WTC11 (cell line): ENCODE data around the gene MYBPC1. TPM values are rescaled to one million over a fixed set of nuclear protein-coding genes. Genes with fewer than 3 reads are reported as not detected.

Source experiments
- ATAC-seq: fragments of 200-7000 bp; cut with Tn5 transposase; 2 replicates; pipeline ENCODE4 v1.10.0; 2021; ENCODE audit warnings: mild to moderate bottlenecking, moderate library complexity
- CTCF ChIA-PET: fragments of 300-600 bp; sonication (Branson Sonifier 250); formaldehyde crosslinking; loops from one replicate; lab custom pipeline; 2021; ENCODE audit warnings: antibody characterized with exemption; lab: Charles Lee
- POLR2A ChIA-PET: fragments of 350-600 bp; sonication (Branson Sonifier 250); formaldehyde crosslinking; loops from one replicate; lab custom pipeline; 2021; ENCODE audit warnings: antibody characterized with exemption; lab: Charles Lee
- DNase-seq: peaks from one replicate; pipeline ENCODE4 v3.0.0; 2021; ENCODE audit warnings: low spot score
- H3K27ac Mint-ChIP-seq: 2 replicates; pipeline ENCODE4 v1.8.0; 2021; ENCODE audit warnings: mixed read lengths
- H3K27me3 Mint-ChIP-seq: 2 replicates; pipeline ENCODE4 v1.8.0; 2021; ENCODE audit warnings: low read depth, mild to moderate bottlenecking, moderate library complexity, mixed read lengths
- H3K36me3 Mint-ChIP-seq: 2 replicates; pipeline ENCODE4 v1.8.0; 2021; ENCODE audit warnings: mixed read lengths
- H3K4me1 Mint-ChIP-seq: 2 replicates; pipeline ENCODE4 v1.8.0; 2022; ENCODE audit warnings: mixed read lengths
- H3K4me3 Mint-ChIP-seq: 2 replicates; pipeline ENCODE4 v1.8.0; 2021; ENCODE audit warnings: mild to moderate bottlenecking, moderate library complexity, mixed read lengths
- H3K9me3 Mint-ChIP-seq: 2 replicates; pipeline ENCODE4 v1.8.0; 2021; ENCODE audit warnings: mixed read lengths
- ATF6 ChIP-seq: sonication (generic); formaldehyde crosslinking; IDR thresholded peaks from 2 replicates; pipeline ENCODE4 v1.8.1; 2023; ENCODE audit warnings: mild to moderate bottlenecking, missing genetic modification reagents
- CTCF ChIP-seq: fragments of 200-600 bp; IDR thresholded peaks from 2 replicates; pipeline ENCODE4 v1.8.0; 2022; ENCODE audit warnings: antibody characterized with exemption
- E2F4 ChIP-seq: sonication (generic); formaldehyde crosslinking; IDR thresholded peaks from 2 replicates; pipeline ENCODE4 v1.8.1; 2022; ENCODE audit warnings: low read depth, mild to moderate bottlenecking, moderate library complexity, missing genetic modification reagents, borderline replicate concordance
- FOXJ3 ChIP-seq: sonication (generic); formaldehyde crosslinking; IDR thresholded peaks from 2 replicates; pipeline ENCODE4 v1.9.0; 2021; ENCODE audit warnings: missing genetic modification reagents, mild to moderate bottlenecking, borderline replicate concordance
- FOXP1 ChIP-seq: sonication (generic); formaldehyde crosslinking; IDR thresholded peaks from 2 replicates; pipeline ENCODE4 v1.8.0; 2022; ENCODE audit warnings: missing genetic modification reagents, mild to moderate bottlenecking, moderate library complexity, borderline replicate concordance
- GTF2I ChIP-seq: fragments of 250-450 bp; sonication (Bioruptor Pico); conservative IDR thresholded peaks from 2 replicates; pipeline ENCODE4 v1.4.0; 2021; ENCODE audit warnings: mild to moderate bottlenecking
- IRF1 ChIP-seq: sonication (generic); formaldehyde crosslinking; IDR thresholded peaks from 2 replicates; pipeline ENCODE4 v1.8.0; 2023; ENCODE audit warnings: missing genetic modification reagents
- KAT7 ChIP-seq: sonication (generic); formaldehyde crosslinking; IDR thresholded peaks from 2 replicates; pipeline ENCODE4 v1.8.1; 2023; ENCODE audit warnings: missing genetic modification reagents, mild to moderate bottlenecking, borderline replicate concordance
- NFE2L1 ChIP-seq: sonication (generic); formaldehyde crosslinking; IDR thresholded peaks from 2 replicates; pipeline ENCODE4 v1.8.1; 2023; ENCODE audit warnings: missing genetic modification reagents
- RORB ChIP-seq: fragments of 250-450 bp; sonication (Bioruptor Pico); IDR thresholded peaks from 2 replicates; pipeline ENCODE4 v1.9.0; 2021; ENCODE audit warnings: mild to moderate bottlenecking
- TP53 ChIP-seq: sonication (generic); formaldehyde crosslinking; IDR thresholded peaks from 2 replicates; pipeline ENCODE4 v1.8.1; 2023; ENCODE audit warnings: mild to moderate bottlenecking, missing genetic modification reagents
- USF2 ChIP-seq: sonication (generic); formaldehyde crosslinking; IDR thresholded peaks from 2 replicates; pipeline ENCODE4 v1.8.1; 2023; ENCODE audit warnings: mild to moderate bottlenecking, missing genetic modification reagents, moderate library complexity
- ZBTB43 ChIP-seq: sonication (generic); formaldehyde crosslinking; IDR thresholded peaks from 2 replicates; pipeline ENCODE4 v1.8.1; 2023; ENCODE audit warnings: mild to moderate bottlenecking, missing genetic modification reagents
- ZMAT4 ChIP-seq: fragments of 250-450 bp; sonication (Bioruptor Pico); IDR thresholded peaks from 2 replicates; pipeline ENCODE4 v1.9.0; 2021; ENCODE audit warnings: mild to moderate bottlenecking
- ZNF396 ChIP-seq: fragments of 250-450 bp; sonication (Bioruptor Pico); IDR thresholded peaks from 2 replicates; pipeline ENCODE4 v1.8.0; 2021; ENCODE audit warnings: mild to moderate bottlenecking, moderate library complexity, borderline replicate concordance
- ZNF425 ChIP-seq: fragments of 250-450 bp; sonication (Bioruptor Pico); conservative IDR thresholded peaks from 2 replicates; pipeline ENCODE4 v1.9.0; 2021; ENCODE audit warnings: mild to moderate bottlenecking
- ZNF512 ChIP-seq: sonication (generic); formaldehyde crosslinking; IDR thresholded peaks from 2 replicates; pipeline ENCODE4 v1.8.1; 2022; ENCODE audit warnings: missing genetic modification reagents, borderline replicate concordance
- ZNF532 ChIP-seq: fragments of 250-450 bp; sonication (Bioruptor Pico); IDR thresholded peaks from 2 replicates; pipeline ENCODE4 v1.9.0; 2021; ENCODE audit warnings: mild to moderate bottlenecking, borderline replicate concordance
- total RNA-seq: library from RNA; stranded (reverse); gene quantifications from 3 replicates; pipeline ENCODE4 v1.2.3, GENCODE V29; 2021

Gene MYBPC1
- total RNA-seq, 1 experiment from 2014 or later: not detected

GRCh38 chr12:101686176-101686575 lies 91.4 kb downstream of the MYBPC1 start:
- no peak for ATAC-seq
- no peaks in the 10 kb centered on the region for H3K27me3 Mint-ChIP-seq
- TF ChIP-seq FOXP1 (no peak), RORB (CRISPR knock-in tag) (no peak), USF2 (no peak), ZNF532 (no peak)
- TF ChIP-seq, all 79 proteins: peak for 0
- no peaks in the 10 kb centered on the region for H3K9me3 Mint-ChIP-seq
- CTCF ChIA-PET: no interaction called here
- H3K36me3 Mint-ChIP-seq: no peaks in the 10 kb centered on the region
- H3K27ac Mint-ChIP-seq: no peak overlapping the region
- DNase-seq: no peak
- H3K4me1 Mint-ChIP-seq: peaks cover 6% of the 10 kb centered on the region
- no peak overlapping the region for H3K4me3 Mint-ChIP-seq
- POLR2A ChIA-PET: no interaction called here

- Mint-ChIP-seq H3K4me1 (no peaks in the 10 kb centered on the region), H3K4me3 (no peak overlapping the region), H3K36me3 (no peaks in the 10 kb centered on the region), H3K27me3 (peaks cover 6% of the 10 kb centered on the region), H3K9me3 (no peaks in the 10 kb centered on the region), H3K27ac (no peak overlapping the region)
- POLR2A ChIA-PET: no interaction called here
- no peak for ATAC-seq
- DNase-seq: no peak
- CTCF ChIA-PET: no interaction called here
- TF ChIP-seq ATF6 (CRISPR knock-in tag) (no peak), GTF2I (no peak), E2F4 (CRISPR knock-in tag) (no peak), ZNF396 (CRISPR knock-in tag) (no peak), ZBTB43 (CRISPR knock-in tag) (no peak), ZNF425 (CRISPR knock-in tag) (no peak), ZMAT4 (CRISPR knock-in tag) (no peak), TP53 (CRISPR knock-in tag) (no peak), IRF1 (no peak), KAT7 (CRISPR knock-in tag) (no peak), CTCF (no peak), FOXJ3 (no peak), ZNF512 (no peak), NFE2L1 (CRISPR knock-in tag) (no peak)
Measured at GRCh38 chr12:101690544-101691098, 95.8 kb downstream of the MYBPC1 start.
